ENCODE results near the gene SCN4B. TPM values are rescaled to one million over a fixed set of nuclear protein-coding genes. Genes with fewer than 3 reads are reported as not detected.

The SCN4B gene
- total RNA-seq, 1 donor, result under 0.01 TPM

- TF ChIP-seq CTCF (IDR thresholded peaks at IDR 0.05; ENCODE audit: insufficient read depth, low read length), result peak; percentile 88
- H3K4me3 ChIP-seq (ENCODE audit: low read depth, low read length), result no peak overlapping the region
- DNase-seq (ENCODE audit: low read depth), result peak; percentile 58
Observed at GRCh38 chr11:118171269-118172062, 18.8 kb upstream of the SCN4B start.

- no peak for TF ChIP-seq CTCF (IDR thresholded peaks at IDR 0.05; ENCODE audit: insufficient read depth, low read length)
- DNase-seq (ENCODE audit: low read depth), result no peak
- H3K4me3 ChIP-seq (ENCODE audit: low read depth, low read length), result no peak overlapping the region
Observed at GRCh38 chr11:118170882-118171268, 18.3 kb upstream of the SCN4B start.

GRCh38 chr11:118170231-118170630 is 17.6 kb upstream of the SCN4B start:
- no peak for DNase-seq (ENCODE audit: low read depth)
- TF ChIP-seq CTCF (IDR thresholded peaks at IDR 0.05; ENCODE audit: insufficient read depth, low read length), result no peak
- no peak overlapping the region for H3K4me3 ChIP-seq (ENCODE audit: low read depth, low read length)

GRCh38 chr11:118169300-118170140 is 16.9 kb upstream of the SCN4B start:
- H3K4me3 ChIP-seq (ENCODE audit: low read depth, low read length), result no peak overlapping the region
- TF ChIP-seq CTCF (IDR thresholded peaks at IDR 0.05; ENCODE audit: insufficient read depth, low read length), result no peak
- DNase-seq (ENCODE audit: low read depth), result no peak

GRCh38 chr11:118168751-118169150 is 16.1 kb upstream of the SCN4B start:
- H3K4me3 ChIP-seq (ENCODE audit: low read depth, low read length), result no peak overlapping the region
- DNase-seq (ENCODE audit: low read depth), result no peak
- TF ChIP-seq CTCF (IDR thresholded peaks at IDR 0.05; ENCODE audit: insufficient read depth, low read length), result no peak

- no peak for DNase-seq (ENCODE audit: low read depth)
- H3K4me3 ChIP-seq (ENCODE audit: low read depth, low read length), result no peak overlapping the region
- TF ChIP-seq CTCF (IDR thresholded peaks at IDR 0.05; ENCODE audit: insufficient read depth, low read length), result no peak
Observed at GRCh38 chr11:118168316-118168715, 15.7 kb upstream of the SCN4B start.

Measured in fibroblast of the aortic adventitia (primary cell).